K562 (cell line): ENCODE data around the gene TUBA1B. TPM values are rescaled to one million over a fixed set of nuclear protein-coding genes. Genes with fewer than 3 reads are reported as not detected.
A peak's percentile ranks its signal among the peaks of the same experiment; 100 is the strongest.

ENCODE experiments used
- CBX8 ChIP-seq: fragments of 200-600 bp; sonication (generic); IDR thresholded peaks from 2 replicates; pipeline ENCODE4 v1.6.1; 2012; ENCODE audit warnings: borderline replicate concordance, mixed run types, low read depth, mild to moderate bottlenecking, moderate library complexity, mixed read lengths, low read length, control low read depth, inconsistent platforms; ENCODE audit not compliant: poor library complexity, severe bottlenecking; ENCODE audit errors: extremely low read depth
- CXXC5 ChIP-seq: fragments of 250-450 bp; sonication (Bioruptor Pico); IDR thresholded peaks from 2 replicates; pipeline ENCODE4 v1.8.0; 2022; ENCODE audit warnings: inconsistent platforms, mild to moderate bottlenecking, moderate library complexity
- E2F5 ChIP-seq: sonication (generic); formaldehyde crosslinking; IDR thresholded peaks from 2 replicates; pipeline ENCODE4 v1.8.0; 2022; ENCODE audit warnings: mild to moderate bottlenecking, missing genetic modification reagents
- FOS ChIP-seq: IDR thresholded peaks from 3 replicates; pipeline ENCODE4 v1.6.1; 2011; ENCODE audit not compliant: insufficient read length; ENCODE audit errors: extremely low read depth
- HDAC6 ChIP-seq: IDR thresholded peaks from 2 replicates; pipeline ENCODE4 v1.6.1; 2012; ENCODE audit warnings: low read depth, mild to moderate bottlenecking, control low read depth, inconsistent platforms, low read length, moderate library complexity
- HDGF ChIP-seq: fragments of 450-650 bp; IDR thresholded peaks from 2 replicates; pipeline ENCODE4 v1.6.1; 2016
- ILF3 ChIP-seq: fragments of 450-650 bp; IDR thresholded peaks from 2 replicates; pipeline ENCODE4 v1.6.1; 2018; ENCODE audit warnings: antibody characterized with exemption, mild to moderate bottlenecking, moderate library complexity, borderline replicate concordance
- MAX ChIP-seq: sonication (generic); formaldehyde crosslinking; IDR thresholded peaks from 2 replicates; pipeline ENCODE4 v1.9.0; 2022; ENCODE audit warnings: mild to moderate bottlenecking, missing genetic modification reagents
- THAP7 ChIP-seq: fragments of 250-450 bp; sonication (Bioruptor Pico); IDR thresholded peaks from 2 replicates; pipeline ENCODE4 v1.5.0; 2021
- U2AF1 ChIP-seq: fragments of 200-400 bp; formaldehyde crosslinking; optimal IDR thresholded peaks from 2 replicates; pipeline ENCODE3; 2017; ENCODE audit warnings: mild to moderate bottlenecking, low read depth, low read length, moderate library complexity
- U2AF2 ChIP-seq: fragments of 200-400 bp; formaldehyde crosslinking; optimal IDR thresholded peaks from 2 replicates; pipeline ENCODE3; 2017; ENCODE audit warnings: low read depth, mild to moderate bottlenecking, low read length
- VEZF1 ChIP-seq: fragments of 200-800 bp; sonication (Bioruptor generic); IDR thresholded peaks from 2 replicates; pipeline ENCODE4 v1.6.1; 2017; ENCODE audit warnings: missing genetic modification characterization, missing compliant biosample characterization
- ZBTB1 ChIP-seq: sonication (generic); formaldehyde crosslinking; IDR thresholded peaks from 2 replicates; pipeline ENCODE4 v1.8.1; 2023; ENCODE audit warnings: missing genetic modification reagents, low read depth, mild to moderate bottlenecking, borderline replicate concordance
- ZBTB8A ChIP-seq: fragments of 450-650 bp; IDR thresholded peaks from 2 replicates; pipeline ENCODE4 v1.6.1; 2018; ENCODE audit warnings: mild to moderate bottlenecking, moderate library complexity; ENCODE audit not compliant: partially characterized antibody
- ZNF184 ChIP-seq: sonication (generic); formaldehyde crosslinking; IDR thresholded peaks from 2 replicates; pipeline ENCODE4 v1.5.0; 2020; ENCODE audit warnings: missing genetic modification reagents
- ZNF41 ChIP-seq: fragments of 250-450 bp; sonication (Bioruptor Pico); conservative IDR thresholded peaks from 2 replicates; pipeline ENCODE4 v1.4.0; 2020; ENCODE audit warnings: mild to moderate bottlenecking
- ZNF609 ChIP-seq: sonication (generic); formaldehyde crosslinking; IDR thresholded peaks from 2 replicates; pipeline ENCODE4 v1.8.1; 2023; ENCODE audit warnings: missing genetic modification reagents, mild to moderate bottlenecking, borderline replicate concordance
- ZNF644 ChIP-seq: fragments of 200-800 bp; sonication (Bioruptor generic); IDR thresholded peaks from 2 replicates; pipeline ENCODE4 v1.6.1; 2016; ENCODE audit warnings: low read depth, missing genetic modification characterization, missing compliant biosample characterization
- ZNF75A ChIP-seq: fragments of 450-650 bp; formaldehyde crosslinking; IDR thresholded peaks from 2 replicates; pipeline ENCODE4 v1.4.0; 2020; ENCODE audit warnings: mild to moderate bottlenecking
- ZNF77 ChIP-seq: fragments of 250-450 bp; sonication (Bioruptor Pico); IDR thresholded peaks from 2 replicates; pipeline ENCODE4 v1.5.0; 2020
- polyA plus RNA-seq, 8 experiments: library from polyadenylated mRNA; depleted of rRNA in 4 of 8; stranded (reverse) in 5 of 8; unstranded in 3 of 8; fragments of >200 nt; fragmentation: Nextera tagmentation in 2 of 8; fragmentation: Illumina TruSeq in 1 of 8; extraction: Ambion mirVana in 2 of 8; extraction: Trizol in 1 of 8; gene quantifications; 2 replicates each; pipeline versions ENCODE4 v1.2.1 to v1.2.3, GENCODE V29; 2011 to 2014; ENCODE audit warnings: inconsistent platforms in 1 of 8, missing spikeins in 1 of 8
- total RNA-seq, 7 experiments: library from RNA; depleted of rRNA in 6 of 7; stranded (reverse); fragments of >200 nt in 6 of 7; fragmentation: Illumina TruSeq in 2 of 7; extraction: Trizol in 2 of 7; gene quantifications; 2 replicates each; pipeline versions ENCODE4 v1.2.1 to v1.2.3, GENCODE V29; 2011 to 2021; ENCODE audit warnings: low replicate concordance in 1 of 7

Gene TUBA1B
- total and polyA plus RNA-seq, 9 of the 15 experiments (the other 6 are each of a cell fraction or from before 2014, with no cell fraction given) = 2,189 to 4,624 (median 2,628) TPM

- TF ChIP-seq ZNF609 (CRISPR knock-in tag) (peak; percentile 93; the same call in 1 of the 2 replicates), ZNF184 (CRISPR knock-in tag) (no peak), MAX (CRISPR knock-in tag) (peak; percentile 94), ZBTB8A (no peak), CXXC5 (CRISPR knock-in tag) (peak; percentile 96), ZBTB1 (CRISPR knock-in tag) (peak; percentile 96), HDGF (no peak), VEZF1 (peak; percentile 85), U2AF2 (no peak), CBX8 (no peak), ZNF644 (tag) (0 out of 2 replicates have a peak, but pooled peaks have one; percentile 32), E2F5 (CRISPR knock-in tag) (0 out of 2 replicates have a peak, but pooled peaks have one; percentile 68), ZNF41 (CRISPR knock-in tag) (peak; percentile 21; the same call in 1 of the 2 replicates), FOS (no peak), ILF3 (no peak), THAP7 (CRISPR knock-in tag) (no peak), ZNF75A (CRISPR knock-in tag) (no peak), HDAC6 (no peak), U2AF1 (no peak), ZNF77 (CRISPR knock-in tag) (no peak)
Measured at GRCh38 chr12:49092086-49092815, 38.9 kb downstream of the TUBA1B start (continued).
